ENCODE results near the gene LRRN3.
A peak's percentile ranks its signal among the peaks of the same experiment; 100 is the strongest.

LRRN3 gene

DNA sequence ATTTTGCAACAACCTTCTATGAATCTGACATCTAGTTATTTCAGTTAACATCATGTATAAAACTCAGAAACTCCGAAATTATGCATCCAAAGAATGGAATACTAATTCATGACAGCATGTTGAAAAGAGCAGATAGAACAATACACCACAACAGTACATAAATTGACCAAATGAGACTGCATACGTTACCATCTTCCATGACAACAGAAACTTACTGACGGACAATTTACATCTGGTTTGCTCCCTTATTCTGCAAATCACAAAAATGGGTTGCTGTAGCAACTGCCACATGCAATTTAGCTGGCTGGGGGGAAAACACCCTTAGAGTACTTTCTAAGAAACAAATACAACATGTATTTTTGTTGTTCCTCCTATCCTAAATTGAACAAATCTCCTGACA is 14.3 kb downstream of the LRRN3 start:
- TF ChIP-seq, protein P1, sequence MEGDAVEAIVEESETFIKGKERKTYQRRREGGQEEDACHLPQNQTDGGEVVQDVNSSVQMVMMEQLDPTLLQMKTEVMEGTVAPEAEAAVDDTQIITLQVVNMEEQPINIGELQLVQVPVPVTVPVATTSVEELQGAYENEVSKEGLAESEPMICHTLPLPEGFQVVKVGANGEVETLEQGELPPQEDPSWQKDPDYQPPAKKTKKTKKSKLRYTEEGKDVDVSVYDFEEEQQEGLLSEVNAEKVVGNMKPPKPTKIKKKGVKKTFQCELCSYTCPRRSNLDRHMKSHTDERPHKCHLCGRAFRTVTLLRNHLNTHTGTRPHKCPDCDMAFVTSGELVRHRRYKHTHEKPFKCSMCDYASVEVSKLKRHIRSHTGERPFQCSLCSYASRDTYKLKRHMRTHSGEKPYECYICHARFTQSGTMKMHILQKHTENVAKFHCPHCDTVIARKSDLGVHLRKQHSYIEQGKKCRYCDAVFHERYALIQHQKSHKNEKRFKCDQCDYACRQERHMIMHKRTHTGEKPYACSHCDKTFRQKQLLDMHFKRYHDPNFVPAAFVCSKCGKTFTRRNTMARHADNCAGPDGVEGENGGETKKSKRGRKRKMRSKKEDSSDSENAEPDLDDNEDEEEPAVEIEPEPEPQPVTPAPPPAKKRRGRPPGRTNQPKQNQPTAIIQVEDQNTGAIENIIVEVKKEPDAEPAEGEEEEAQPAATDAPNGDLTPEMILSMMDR (conservative IDR thresholded peaks at IDR 0.05; ENCODE audit: control insufficient read depth, insufficient read depth, low read depth, low read length): no peak
- H3K4me3 ChIP-seq (ENCODE audit: control insufficient read depth, low read depth, low read length): no peak overlapping the region
- DNase-seq (ENCODE audit: low read depth): no peak

DNA sequence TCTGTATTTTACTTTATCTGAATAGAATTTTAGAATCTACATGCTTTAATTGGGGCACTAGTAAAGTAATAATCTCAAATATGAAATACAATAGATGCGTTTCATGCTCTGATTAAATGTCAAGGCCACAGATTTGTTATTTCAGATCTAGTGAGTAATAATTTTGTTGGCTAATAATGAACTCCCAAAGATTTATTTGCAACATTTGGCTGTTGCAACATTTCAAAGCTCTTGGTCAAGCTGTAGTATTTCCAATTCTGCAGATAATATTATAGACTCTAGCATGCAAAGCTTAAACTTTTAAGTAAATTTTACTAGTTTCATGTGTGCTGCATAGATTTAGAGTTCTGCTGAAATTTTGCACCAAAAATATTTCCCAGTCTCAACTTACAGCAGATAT is 16.7 kb downstream of the LRRN3 start:
- DNase-seq (ENCODE audit: low read depth): peak; percentile 65
- no peak overlapping the region for H3K4me3 ChIP-seq (ENCODE audit: control insufficient read depth, low read depth, low read length)
- TF ChIP-seq, protein P1 (conservative IDR thresholded peaks at IDR 0.05; ENCODE audit: control insufficient read depth, insufficient read depth, low read depth, low read length): no peak

DNA sequence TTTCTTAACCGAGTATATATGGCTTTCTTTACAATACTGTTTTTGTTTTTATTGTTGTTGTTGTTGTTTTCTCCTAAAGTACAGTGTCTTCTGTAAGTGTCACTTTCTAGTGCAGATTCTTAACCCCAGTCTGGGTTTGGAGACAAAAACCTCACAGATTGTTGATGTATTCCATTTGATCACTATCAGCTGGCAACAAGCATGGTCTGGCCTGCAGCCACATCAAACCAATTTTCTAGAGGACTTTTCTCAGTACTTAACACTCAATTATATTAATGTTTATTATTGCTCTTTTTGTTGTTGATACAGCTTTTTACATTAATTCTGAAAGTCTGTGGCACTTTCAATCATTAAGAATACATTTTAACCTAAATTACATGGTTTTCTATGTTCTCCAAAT is 17.1 kb downstream of the LRRN3 start:
- H3K4me3 ChIP-seq (ENCODE audit: control insufficient read depth, low read depth, low read length): no peak overlapping the region
- TF ChIP-seq, protein P1 (conservative IDR thresholded peaks at IDR 0.05; ENCODE audit: control insufficient read depth, insufficient read depth, low read depth, low read length): no peak
- DNase-seq (ENCODE audit: low read depth): no peak

DNA sequence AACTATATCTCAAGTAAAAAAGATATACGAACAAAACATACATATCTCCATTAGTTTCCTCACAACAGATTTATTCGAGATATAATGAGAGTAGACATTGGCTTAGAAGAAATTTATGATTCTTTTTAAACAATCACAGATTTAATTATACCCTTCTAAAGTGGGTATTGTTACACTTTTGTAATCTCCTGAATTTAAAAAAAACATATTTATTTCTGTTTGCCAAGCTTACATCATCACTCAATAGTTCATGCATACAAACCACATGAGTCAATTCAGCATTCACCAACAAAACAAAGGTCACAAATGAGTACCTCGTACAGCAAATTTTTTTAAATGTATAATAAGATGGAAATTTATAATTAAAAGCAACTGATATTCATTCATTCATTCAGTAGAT is 17.6 kb downstream of the LRRN3 start:
- TF ChIP-seq, protein P1 (conservative IDR thresholded peaks at IDR 0.05; ENCODE audit: control insufficient read depth, insufficient read depth, low read depth, low read length): no peak
- peak; percentile 81 for DNase-seq (ENCODE audit: low read depth)
- H3K4me3 ChIP-seq (ENCODE audit: control insufficient read depth, low read depth, low read length): no peak overlapping the region

DNA sequence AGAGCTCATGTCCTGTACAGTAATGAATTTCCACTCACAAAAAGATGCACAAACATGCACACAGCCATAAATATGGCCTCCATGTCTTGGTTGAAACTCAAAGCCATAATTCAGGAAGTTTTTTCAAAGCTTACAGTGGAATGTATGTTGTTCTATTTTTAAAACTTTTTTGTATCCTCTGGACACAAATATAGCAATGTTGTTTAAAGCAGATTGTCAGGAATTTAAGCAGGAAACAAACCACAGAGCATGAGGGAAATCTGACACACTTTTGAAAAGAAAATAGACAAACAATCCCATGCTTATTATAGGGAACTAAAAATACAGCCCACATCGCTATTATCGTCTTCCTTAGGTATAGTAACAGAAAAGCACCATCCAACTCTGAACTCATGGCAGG is 21.5 kb downstream of the LRRN3 start:
- TF ChIP-seq, protein P1 (conservative IDR thresholded peaks at IDR 0.05; ENCODE audit: control insufficient read depth, insufficient read depth, low read depth, low read length): no peak
- no peak overlapping the region for H3K4me3 ChIP-seq (ENCODE audit: control insufficient read depth, low read depth, low read length)
- no peak for DNase-seq (ENCODE audit: low read depth)

DNA sequence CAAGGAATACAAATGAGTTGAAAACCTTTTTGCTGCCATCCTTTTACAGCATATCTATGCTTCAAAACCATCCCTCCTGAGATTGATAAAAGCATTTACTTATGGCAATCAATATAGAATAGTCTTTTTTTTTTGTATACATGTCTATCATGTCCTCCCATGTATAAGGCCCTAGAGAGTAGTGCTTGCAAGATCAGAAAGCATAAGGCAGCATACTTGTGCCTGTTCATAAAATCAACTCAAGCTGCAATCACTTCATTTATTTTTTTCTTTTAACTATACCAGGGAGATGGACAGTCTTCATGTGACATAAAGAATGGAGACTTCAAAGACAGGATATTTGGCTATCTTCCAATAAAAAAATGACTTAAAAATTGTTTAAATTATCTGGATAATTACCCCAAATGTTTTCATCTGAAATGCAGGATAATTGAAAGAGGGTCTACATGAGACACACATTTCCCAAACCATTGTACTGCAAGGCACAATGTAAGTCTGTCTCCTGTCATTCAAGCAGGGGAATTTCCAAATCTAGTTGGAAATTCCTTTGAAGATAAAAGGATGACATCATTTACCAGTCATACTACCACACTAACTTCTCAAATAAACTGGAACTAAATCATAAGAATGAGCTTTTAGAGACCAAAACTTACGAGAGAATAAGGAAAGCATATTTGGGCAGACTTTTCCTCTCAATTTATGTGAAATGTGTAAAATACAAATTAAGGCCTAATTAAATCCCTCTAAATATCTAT is 22.5 kb downstream of the LRRN3 start:
- peak; percentile 68 for DNase-seq (ENCODE audit: low read depth)
- no peak overlapping the region for H3K4me3 ChIP-seq (ENCODE audit: control insufficient read depth, low read depth, low read length)
- TF ChIP-seq, protein P1 (conservative IDR thresholded peaks at IDR 0.05; ENCODE audit: control insufficient read depth, insufficient read depth, low read depth, low read length): no peak

Data from fibroblast of mammary gland (primary cell).